HepG2 (cell line): ENCODE data around the gene HEXD. TPM values are rescaled to one million over a fixed set of nuclear protein-coding genes. Genes with fewer than 3 reads are reported as not detected.

Experiments
- AGO2 ChIP-seq: fragments of 200-400 bp; formaldehyde crosslinking; optimal IDR thresholded peaks from 2 replicates; pipeline ENCODE3; 2017; ENCODE audit warnings: mild to moderate bottlenecking, low read depth, low read length, moderate library complexity
- ARNT2 ChIP-seq: sonication (generic); formaldehyde crosslinking; IDR thresholded peaks from 2 replicates; pipeline ENCODE4 v1.8.0; 2022; ENCODE audit warnings: mild to moderate bottlenecking, low read depth, missing genetic modification reagents, moderate library complexity
- GMEB1 ChIP-seq: sonication (generic); formaldehyde crosslinking; IDR thresholded peaks from 2 replicates; pipeline ENCODE4 v1.5.1; 2020; ENCODE audit warnings: missing genetic modification reagents, mild to moderate bottlenecking, borderline replicate concordance
- MAFK ChIP-seq, 2 experiments: IDR thresholded peaks in 1 of 2; conservative IDR thresholded peaks in 1 of 2; 2 replicates each; pipeline ENCODE4 v1.6.1; 2011; ENCODE audit warnings: improper control_type of control experiment in 2 of 2, low read length in 2 of 2
- PAF1 ChIP-seq: IDR thresholded peaks from 2 replicates; pipeline ENCODE4 v1.6.1; 2016; ENCODE audit warnings: missing genetic modification reagents, missing compliant biosample characterization
- REPIN1 ChIP-seq: sonication (generic); formaldehyde crosslinking; IDR thresholded peaks from 2 replicates; pipeline ENCODE4 v1.8.0; 2022; ENCODE audit warnings: missing genetic modification reagents, low read depth, mild to moderate bottlenecking, borderline replicate concordance
- RNF2 ChIP-seq: fragments of 450-650 bp; conservative IDR thresholded peaks from 2 replicates; pipeline ENCODE4 v1.6.1; 2016; ENCODE audit warnings: low read depth
- SKIL ChIP-seq: sonication (generic); formaldehyde crosslinking; IDR thresholded peaks from 2 replicates; pipeline ENCODE4 v1.8.0; 2022; ENCODE audit warnings: missing genetic modification reagents, mild to moderate bottlenecking, moderate library complexity, borderline replicate concordance
- STAG1 ChIP-seq: sonication (generic); formaldehyde crosslinking; IDR thresholded peaks from 2 replicates; pipeline ENCODE4 v1.4.0; 2020; ENCODE audit warnings: missing genetic modification reagents
- ZNF138 ChIP-seq: sonication (generic); formaldehyde crosslinking; IDR thresholded peaks from 2 replicates; pipeline ENCODE4 v1.5.0; 2020; ENCODE audit warnings: mild to moderate bottlenecking, low read depth, missing genetic modification reagents
- ZNF225 ChIP-seq: sonication (generic); formaldehyde crosslinking; IDR thresholded peaks from 2 replicates; pipeline ENCODE4 v1.4.0; 2020; ENCODE audit warnings: mild to moderate bottlenecking, missing genetic modification reagents
- ZNF598 ChIP-seq: sonication (generic); formaldehyde crosslinking; IDR thresholded peaks from 2 replicates; pipeline ENCODE4 v1.5.1; 2020; ENCODE audit warnings: mild to moderate bottlenecking, missing genetic modification reagents, borderline replicate concordance
- ZNF841 ChIP-seq: sonication (generic); formaldehyde crosslinking; IDR thresholded peaks from 2 replicates; pipeline ENCODE4 v1.8.1; 2023; ENCODE audit warnings: missing genetic modification reagents, borderline replicate concordance
- polyA plus RNA-seq, 8 experiments: library from polyadenylated mRNA; depleted of rRNA in 3 of 8; stranded (reverse) in 7 of 8; unstranded in 1 of 8; fragments of >200 nt; fragmentation: Illumina TruSeq in 4 of 8; extraction: Trizol in 4 of 8; gene quantifications; 2 replicates each; pipeline versions ENCODE4 v1.2.1 to v1.2.3, GENCODE V29; 2011 to 2016; ENCODE audit warnings: low read depth in 4 of 8, missing spikeins in 1 of 8, mixed read lengths in 1 of 8; ENCODE audit not compliant: insufficient read depth in 1 of 8
- total RNA-seq, 5 experiments: library from RNA; depleted of rRNA; stranded (reverse); fragments of >200 nt; fragmentation: Illumina TruSeq; extraction: Trizol; gene quantifications; 2 replicates each; pipeline ENCODE4 v1.2.3, GENCODE V29; 2016; ENCODE audit warnings: low read depth in 1 of 5
- TF ChIP-seq, protein P1 (sequence below): sonication (generic); formaldehyde crosslinking; IDR thresholded peaks from 2 replicates; pipeline ENCODE4 v1.5.0; 2020; ENCODE audit warnings: mild to moderate bottlenecking, missing genetic modification reagents, moderate library complexity
- TF ChIP-seq, protein P2 (sequence below): sonication (generic); formaldehyde crosslinking; IDR thresholded peaks from 2 replicates; pipeline ENCODE4 v1.8.0; 2022; ENCODE audit warnings: mild to moderate bottlenecking, missing genetic modification reagents; ENCODE audit not compliant: insufficient replicate concordance
- TF ChIP-seq, protein P3 (sequence below): sonication (generic); formaldehyde crosslinking; IDR thresholded peaks from 2 replicates; pipeline ENCODE4 v1.8.0; 2022; ENCODE audit warnings: missing genetic modification reagents, low read depth, mild to moderate bottlenecking, borderline replicate concordance

HEXD gene
- total and polyA plus RNA-seq, 2 of the 13 experiments (the other 11 are each of a cell fraction or from before 2014, with no cell fraction given): 22.3 to 41.8 TPM

GRCh38 chr17:82424001-82424862 is 6.1 kb downstream of the HEXD start (continued):
- TF ChIP-seq REPIN1 (CRISPR knock-in tag) (peak; percentile 41; the same call in 1 of the 2 replicates), ZNF138 (CRISPR knock-in tag) (no peak), AGO2 (peak; percentile 70), ZNF225 (0 out of 2 replicates have a peak, but pooled peaks have one; percentile 32), ARNT2 (CRISPR knock-in tag) (0 out of 2 replicates have a peak, but pooled peaks have one; percentile 28), STAG1 (CRISPR knock-in tag) (peak; percentile 68), PAF1 (CRISPR knock-in tag) (no peak), SKIL (CRISPR knock-in tag) (peak; percentile 26; the same call in 1 of the 2 replicates), ZNF841 (CRISPR knock-in tag) (no peak), MAFK (conservative IDR thresholded peaks at IDR 0.05 in 1 of 2, IDR thresholded peaks at IDR 0.05 in 1 of 2; ENCODE audit: low read length in 2 of 2) (no peak), GMEB1 (0 out of 2 replicates have a peak, but pooled peaks have one; percentile 12), RNF2 (no peak), ZNF598 (CRISPR knock-in tag) (peak; percentile 51; the same call in 1 of the 2 replicates)
- TF ChIP-seq, protein P1, sequence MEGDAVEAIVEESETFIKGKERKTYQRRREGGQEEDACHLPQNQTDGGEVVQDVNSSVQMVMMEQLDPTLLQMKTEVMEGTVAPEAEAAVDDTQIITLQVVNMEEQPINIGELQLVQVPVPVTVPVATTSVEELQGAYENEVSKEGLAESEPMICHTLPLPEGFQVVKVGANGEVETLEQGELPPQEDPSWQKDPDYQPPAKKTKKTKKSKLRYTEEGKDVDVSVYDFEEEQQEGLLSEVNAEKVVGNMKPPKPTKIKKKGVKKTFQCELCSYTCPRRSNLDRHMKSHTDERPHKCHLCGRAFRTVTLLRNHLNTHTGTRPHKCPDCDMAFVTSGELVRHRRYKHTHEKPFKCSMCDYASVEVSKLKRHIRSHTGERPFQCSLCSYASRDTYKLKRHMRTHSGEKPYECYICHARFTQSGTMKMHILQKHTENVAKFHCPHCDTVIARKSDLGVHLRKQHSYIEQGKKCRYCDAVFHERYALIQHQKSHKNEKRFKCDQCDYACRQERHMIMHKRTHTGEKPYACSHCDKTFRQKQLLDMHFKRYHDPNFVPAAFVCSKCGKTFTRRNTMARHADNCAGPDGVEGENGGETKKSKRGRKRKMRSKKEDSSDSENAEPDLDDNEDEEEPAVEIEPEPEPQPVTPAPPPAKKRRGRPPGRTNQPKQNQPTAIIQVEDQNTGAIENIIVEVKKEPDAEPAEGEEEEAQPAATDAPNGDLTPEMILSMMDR (CRISPR knock-in tag): peak; percentile 69
- TF ChIP-seq, protein P2, sequence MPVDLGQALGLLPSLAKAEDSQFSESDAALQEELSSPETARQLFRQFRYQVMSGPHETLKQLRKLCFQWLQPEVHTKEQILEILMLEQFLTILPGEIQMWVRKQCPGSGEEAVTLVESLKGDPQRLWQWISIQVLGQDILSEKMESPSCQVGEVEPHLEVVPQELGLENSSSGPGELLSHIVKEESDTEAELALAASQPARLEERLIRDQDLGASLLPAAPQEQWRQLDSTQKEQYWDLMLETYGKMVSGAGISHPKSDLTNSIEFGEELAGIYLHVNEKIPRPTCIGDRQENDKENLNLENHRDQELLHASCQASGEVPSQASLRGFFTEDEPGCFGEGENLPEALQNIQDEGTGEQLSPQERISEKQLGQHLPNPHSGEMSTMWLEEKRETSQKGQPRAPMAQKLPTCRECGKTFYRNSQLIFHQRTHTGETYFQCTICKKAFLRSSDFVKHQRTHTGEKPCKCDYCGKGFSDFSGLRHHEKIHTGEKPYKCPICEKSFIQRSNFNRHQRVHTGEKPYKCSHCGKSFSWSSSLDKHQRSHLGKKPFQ: no peak
- TF ChIP-seq, protein P3, sequence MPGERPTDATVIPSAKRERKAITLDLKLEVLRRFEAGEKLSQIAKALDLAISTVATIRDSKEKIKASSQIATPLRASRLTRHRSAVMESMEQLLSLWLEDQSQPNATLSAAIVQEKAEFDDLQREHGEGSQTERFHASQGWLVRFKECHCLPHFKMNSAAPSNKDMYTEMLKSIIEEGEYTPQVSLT (CRISPR knock-in tag): no peak
